ENCODE data around the gene PTDSS2.

PTDSS2 gene

GRCh38 chr11:438101-438844 is 11.8 kb upstream of the PTDSS2 start:
- peaks cover 11% of the 10 kb centered on the region for H3K27me3 ChIP-seq (ENCODE audit: control insufficient read depth, insufficient read depth, low read length)
- H3K4me3 ChIP-seq (ENCODE audit: low read length): no peak overlapping the region
- H3K4me1 ChIP-seq (ENCODE audit: control insufficient read depth, insufficient read depth, low read length): peaks cover 10% of the 10 kb centered on the region

GRCh38 chr11:439315-440064 is 10.6 kb upstream of the PTDSS2 start:
- H3K36me3 ChIP-seq (ENCODE audit: control insufficient read depth, insufficient read depth, low read length): no peaks in the 10 kb centered on the region
- H3K9me3 ChIP-seq (ENCODE audit: control insufficient read depth, low read length): no peaks in the 10 kb centered on the region
- H3K9ac ChIP-seq (ENCODE audit: low read length): no peak overlapping the region
- no peak overlapping the region for H3K4me3 ChIP-seq (ENCODE audit: low read length)
- peaks cover 13% of the 10 kb centered on the region for H3K4me1 ChIP-seq (ENCODE audit: control insufficient read depth, insufficient read depth, low read length)
- H3K27me3 ChIP-seq (ENCODE audit: control insufficient read depth, insufficient read depth, low read length): peaks cover 11% of the 10 kb centered on the region

More at GRCh38 chr11:438101-438844, 11.8 kb upstream of the PTDSS2 start:
- no peaks in the 10 kb centered on the region for H3K9me3 ChIP-seq (ENCODE audit: control insufficient read depth, low read length)
- H3K36me3 ChIP-seq (ENCODE audit: control insufficient read depth, insufficient read depth, low read length): no peaks in the 10 kb centered on the region
- no peak overlapping the region for H3K9ac ChIP-seq (ENCODE audit: low read length)

- H3K4me3 ChIP-seq (ENCODE audit: low read length): no peak overlapping the region
- no peak overlapping the region for H3K9ac ChIP-seq (ENCODE audit: low read length)
- H3K4me1 ChIP-seq (ENCODE audit: control insufficient read depth, insufficient read depth, low read length): peaks cover 15% of the 10 kb centered on the region
- no peaks in the 10 kb centered on the region for H3K9me3 ChIP-seq (ENCODE audit: control insufficient read depth, low read length)
- H3K36me3 ChIP-seq (ENCODE audit: control insufficient read depth, insufficient read depth, low read length): no peaks in the 10 kb centered on the region
- peaks cover 11% of the 10 kb centered on the region for H3K27me3 ChIP-seq (ENCODE audit: control insufficient read depth, insufficient read depth, low read length)
Observed at GRCh38 chr11:440065-441042, 9.7 kb upstream of the PTDSS2 start.

- H3K9me3 ChIP-seq (ENCODE audit: control insufficient read depth, low read length): no peaks in the 10 kb centered on the region
- peaks cover 11% of the 10 kb centered on the region for H3K27me3 ChIP-seq (ENCODE audit: control insufficient read depth, insufficient read depth, low read length)
- H3K4me3 ChIP-seq (ENCODE audit: low read length): no peak overlapping the region
- no peaks in the 10 kb centered on the region for H3K36me3 ChIP-seq (ENCODE audit: control insufficient read depth, insufficient read depth, low read length)
- peak overlapping the region; percentile 77 for H3K9ac ChIP-seq (ENCODE audit: low read length)
- H3K4me1 ChIP-seq (ENCODE audit: control insufficient read depth, insufficient read depth, low read length): peaks cover 22% of the 10 kb centered on the region
Observed at GRCh38 chr11:441043-441417, 9.0 kb upstream of the PTDSS2 start.

- H3K36me3 ChIP-seq (ENCODE audit: control insufficient read depth, insufficient read depth, low read length): no peaks in the 10 kb centered on the region
- peak within 1 kb of the TSS; percentile 36 for H3K4me3 ChIP-seq (ENCODE audit: low read length)
- no peaks in the 10 kb centered on the region for H3K9me3 ChIP-seq (ENCODE audit: control insufficient read depth, low read length)
- H3K4me1 ChIP-seq (ENCODE audit: control insufficient read depth, insufficient read depth, low read length): peaks cover 22% of the 10 kb centered on the region
- peak within 1 kb of the TSS; percentile 77 for H3K9ac ChIP-seq (ENCODE audit: low read length)
- peaks cover 11% of the 10 kb centered on the region for H3K27me3 ChIP-seq (ENCODE audit: control insufficient read depth, insufficient read depth, low read length)
Observed at GRCh38 chr11:441418-442274, 8.4 kb upstream of the PTDSS2 start, which contains the start of gene ANO9. Gene ANO9, minus strand, starts transcription at chr11:442011. Its CDS starts 85 bp downstream, at chr11:441926.

- Histone ChIP-seq H3K9ac (ENCODE audit: low read length) (no peak overlapping the region), H3K9me3 (ENCODE audit: control insufficient read depth, low read length) (no peaks in the 10 kb centered on the region), H3K4me3 (ENCODE audit: low read length) (no peak overlapping the region), H3K36me3 (ENCODE audit: control insufficient read depth, insufficient read depth, low read length) (no peaks in the 10 kb centered on the region), H3K27me3 (ENCODE audit: control insufficient read depth, insufficient read depth, low read length) (peaks cover 11% of the 10 kb centered on the region), H3K4me1 (ENCODE audit: control insufficient read depth, insufficient read depth, low read length) (peaks cover 22% of the 10 kb centered on the region)
Observed at GRCh38 chr11:442611-443081, 7.4 kb upstream of the PTDSS2 start.

- Histone ChIP-seq H3K4me3 (ENCODE audit: low read length) (no peak overlapping the region), H3K36me3 (ENCODE audit: control insufficient read depth, insufficient read depth, low read length) (no peaks in the 10 kb centered on the region), H3K27me3 (ENCODE audit: control insufficient read depth, insufficient read depth, low read length) (peaks cover 11% of the 10 kb centered on the region), H3K9ac (ENCODE audit: low read length) (no peak overlapping the region), H3K4me1 (ENCODE audit: control insufficient read depth, insufficient read depth, low read length) (peaks cover 26% of the 10 kb centered on the region), H3K9me3 (ENCODE audit: control insufficient read depth, low read length) (no peaks in the 10 kb centered on the region)
Observed at GRCh38 chr11:443542-444199, 6.4 kb upstream of the PTDSS2 start.

- no peak overlapping the region for H3K4me3 ChIP-seq (ENCODE audit: low read length)
- H3K36me3 ChIP-seq (ENCODE audit: control insufficient read depth, insufficient read depth, low read length): no peaks in the 10 kb centered on the region
- H3K9ac ChIP-seq (ENCODE audit: low read length): no peak overlapping the region
- peaks cover 33% of the 10 kb centered on the region for H3K4me1 ChIP-seq (ENCODE audit: control insufficient read depth, insufficient read depth, low read length)
- H3K27me3 ChIP-seq (ENCODE audit: control insufficient read depth, insufficient read depth, low read length): peaks cover 11% of the 10 kb centered on the region
- H3K9me3 ChIP-seq (ENCODE audit: control insufficient read depth, low read length): no peaks in the 10 kb centered on the region
Observed at GRCh38 chr11:444396-445144, 5.5 kb upstream of the PTDSS2 start.

GRCh38 chr11:445765-446588 is 4.1 kb upstream of the PTDSS2 start:
- Histone ChIP-seq H3K4me3 (ENCODE audit: low read length) (no peak overlapping the region), H3K9me3 (ENCODE audit: control insufficient read depth, low read length) (no peaks in the 10 kb centered on the region), H3K27me3 (ENCODE audit: control insufficient read depth, insufficient read depth, low read length) (peaks cover 8% of the 10 kb centered on the region), H3K9ac (ENCODE audit: low read length) (no peak overlapping the region), H3K36me3 (ENCODE audit: control insufficient read depth, insufficient read depth, low read length) (no peaks in the 10 kb centered on the region), H3K4me1 (ENCODE audit: control insufficient read depth, insufficient read depth, low read length) (peaks cover 35% of the 10 kb centered on the region)

GRCh38 chr11:446891-447290 is 3.2 kb upstream of the PTDSS2 start:
- no peak overlapping the region for H3K4me3 ChIP-seq (ENCODE audit: low read length)
- peaks cover 5% of the 10 kb centered on the region for H3K27me3 ChIP-seq (ENCODE audit: control insufficient read depth, insufficient read depth, low read length)
- no peaks in the 10 kb centered on the region for H3K9me3 ChIP-seq (ENCODE audit: control insufficient read depth, low read length)
- H3K36me3 ChIP-seq (ENCODE audit: control insufficient read depth, insufficient read depth, low read length): no peaks in the 10 kb centered on the region
- H3K9ac ChIP-seq (ENCODE audit: low read length): no peak overlapping the region
- H3K4me1 ChIP-seq (ENCODE audit: control insufficient read depth, insufficient read depth, low read length): peaks cover 39% of the 10 kb centered on the region

Measured in mucosa of stomach (tissue), 1 donor.